GM10248 (cell line): ENCODE data around the gene ABHD2.

Experiments
- CTCF ChIA-PET: fragments of 300-600 bp; sonication (Branson Sonifier 250); formaldehyde crosslinking; extraction: SDS; loops from one replicate; lab custom pipeline; 2021; ENCODE audit warnings: antibody characterized with exemption; lab: Yijun Ruan, JAX
- POLR2A ChIA-PET: fragments of 350-650 bp; sonication (Branson Sonifier 250); formaldehyde crosslinking; extraction: SDS; loops from one replicate; lab custom pipeline; 2020; ENCODE audit warnings: antibody characterized with exemption; lab: Yijun Ruan, JAX
- DNase-seq: peaks from one replicate; pipeline ENCODE4 v3.0.0; 2012; ENCODE audit errors: extremely low spot score
- TF ChIP-seq, protein P1 (sequence below): IDR thresholded peaks from 2 replicates; pipeline ENCODE4 v1.5.1; 2012; ENCODE audit warnings: mild to moderate bottlenecking, low read depth; ENCODE audit errors: extremely low read depth, missing control alignments, control extremely low read depth

The ABHD2 gene

DNA sequence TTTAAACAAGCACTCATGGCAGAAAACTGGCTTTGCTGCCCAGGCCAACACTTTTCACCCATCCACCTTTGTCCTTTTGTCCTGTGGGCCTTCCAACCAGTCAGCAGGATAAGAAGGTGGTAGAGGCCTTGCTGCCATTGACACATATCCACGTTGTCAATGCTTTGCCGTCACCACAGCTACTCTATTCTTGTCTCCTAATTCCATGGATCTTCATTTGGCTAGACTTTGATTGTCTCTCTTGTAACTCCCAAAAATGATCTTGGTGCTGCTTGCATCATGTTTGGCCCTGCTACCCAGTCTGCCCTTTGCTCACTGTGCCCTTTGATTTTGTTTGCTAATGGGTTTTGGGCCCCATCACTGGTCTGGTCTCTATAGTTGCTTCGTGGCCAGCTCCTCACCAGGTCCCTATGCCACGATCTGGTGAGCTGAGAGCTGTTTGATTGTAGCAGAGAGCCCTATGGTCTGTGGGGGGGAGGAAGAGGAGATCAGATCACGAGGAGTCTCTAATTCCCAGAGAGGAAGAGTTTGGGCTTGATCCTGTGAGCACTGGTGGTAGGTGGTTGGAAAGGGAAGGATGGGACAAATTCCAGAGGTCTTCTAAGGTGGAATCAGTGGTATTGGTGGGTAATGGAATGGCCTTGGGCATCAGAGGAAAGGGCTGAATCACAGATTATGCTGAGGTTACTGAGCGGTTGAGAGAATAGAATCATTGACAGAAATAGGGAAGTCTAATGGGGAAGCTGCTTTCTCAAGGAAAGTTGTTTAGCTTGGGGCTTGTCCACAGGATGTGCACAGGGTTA, 40.3 kb downstream of the ABHD2 start:
- DNase-seq, result no peak
- ChIA-PET POLR2A (interaction anchor here (0.6 kb wide), 1 partner anchor 1259 kb away, joined by 3 read pairs; no protein-coding TSS in a partner anchor), CTCF (interaction anchor here (0.6 to 10.4 kb wide), 16 partner anchors 10 to 224 kb away, joined by 3 to 123 read pairs (median 7); partner anchors contain the start of gene ABHD2)
- TF ChIP-seq, protein P1, sequence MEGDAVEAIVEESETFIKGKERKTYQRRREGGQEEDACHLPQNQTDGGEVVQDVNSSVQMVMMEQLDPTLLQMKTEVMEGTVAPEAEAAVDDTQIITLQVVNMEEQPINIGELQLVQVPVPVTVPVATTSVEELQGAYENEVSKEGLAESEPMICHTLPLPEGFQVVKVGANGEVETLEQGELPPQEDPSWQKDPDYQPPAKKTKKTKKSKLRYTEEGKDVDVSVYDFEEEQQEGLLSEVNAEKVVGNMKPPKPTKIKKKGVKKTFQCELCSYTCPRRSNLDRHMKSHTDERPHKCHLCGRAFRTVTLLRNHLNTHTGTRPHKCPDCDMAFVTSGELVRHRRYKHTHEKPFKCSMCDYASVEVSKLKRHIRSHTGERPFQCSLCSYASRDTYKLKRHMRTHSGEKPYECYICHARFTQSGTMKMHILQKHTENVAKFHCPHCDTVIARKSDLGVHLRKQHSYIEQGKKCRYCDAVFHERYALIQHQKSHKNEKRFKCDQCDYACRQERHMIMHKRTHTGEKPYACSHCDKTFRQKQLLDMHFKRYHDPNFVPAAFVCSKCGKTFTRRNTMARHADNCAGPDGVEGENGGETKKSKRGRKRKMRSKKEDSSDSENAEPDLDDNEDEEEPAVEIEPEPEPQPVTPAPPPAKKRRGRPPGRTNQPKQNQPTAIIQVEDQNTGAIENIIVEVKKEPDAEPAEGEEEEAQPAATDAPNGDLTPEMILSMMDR, result no peak

DNA sequence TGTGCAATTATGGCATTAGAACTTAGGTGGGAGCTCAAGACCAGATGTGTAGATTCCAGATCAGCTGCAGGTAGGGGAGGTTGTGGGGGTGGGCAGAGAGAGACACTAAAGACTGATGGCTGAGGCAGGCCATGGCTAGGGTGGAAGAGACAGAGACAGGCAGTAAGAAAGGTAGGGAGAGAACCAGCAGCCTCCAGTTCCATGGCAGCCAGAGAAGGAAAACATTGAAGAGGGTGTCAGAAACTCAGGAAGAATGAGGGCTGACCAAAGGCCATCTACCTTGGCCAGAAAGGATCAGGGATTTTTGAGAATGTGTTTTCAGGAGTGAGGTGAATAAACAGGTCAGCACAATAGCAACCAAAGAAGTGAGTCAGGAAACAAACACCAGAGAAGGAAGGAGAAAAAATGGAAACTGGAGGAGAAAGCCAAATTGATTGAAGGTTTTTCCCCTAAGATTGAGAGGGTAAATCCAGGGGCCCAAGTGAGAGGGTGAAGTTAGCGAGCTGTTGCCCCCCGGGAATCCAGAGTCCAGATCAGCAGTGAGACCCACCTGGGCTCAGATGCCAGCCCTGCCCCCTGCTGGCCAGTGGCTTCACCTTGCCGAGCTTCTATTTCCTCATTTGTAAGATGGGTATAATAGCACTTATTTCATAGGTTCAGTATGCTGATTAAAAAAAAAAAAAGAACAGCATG, 41.0 kb downstream of the ABHD2 start:
- CTCF ChIA-PET, result interaction anchor here (0.6 to 10.4 kb wide), 25 partner anchors 9 to 224 kb away, joined by 3 to 123 read pairs (median 6); partner anchors contain the start of gene ABHD2
- TF ChIP-seq, protein P1, result peak; percentile 65
- peak; percentile 62 for DNase-seq
- POLR2A ChIA-PET, result no interaction called here

DNA sequence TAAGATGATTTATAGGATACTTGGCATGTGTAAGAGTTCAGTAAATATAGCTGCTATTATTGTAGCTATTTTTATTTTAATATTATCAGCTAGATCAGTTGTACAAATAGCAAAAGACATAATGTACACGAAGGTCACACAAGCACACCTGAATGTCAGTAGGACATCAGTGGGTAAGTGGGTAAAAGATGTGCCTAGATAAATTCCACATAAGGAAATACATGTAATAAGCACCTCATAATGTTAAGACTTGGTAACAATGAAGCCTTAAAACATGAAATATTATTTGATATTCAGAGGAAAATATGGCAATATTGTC, 41.5 kb downstream of the ABHD2 start:
- CTCF ChIA-PET, result interaction anchor here (1.0 to 10.4 kb wide), 24 partner anchors 9 to 225 kb away, joined by 3 to 123 read pairs (median 6); partner anchors contain the start of gene ABHD2
- TF ChIP-seq, protein P1, result no peak
- no peak for DNase-seq
- POLR2A ChIA-PET, result no interaction called here

DNA sequence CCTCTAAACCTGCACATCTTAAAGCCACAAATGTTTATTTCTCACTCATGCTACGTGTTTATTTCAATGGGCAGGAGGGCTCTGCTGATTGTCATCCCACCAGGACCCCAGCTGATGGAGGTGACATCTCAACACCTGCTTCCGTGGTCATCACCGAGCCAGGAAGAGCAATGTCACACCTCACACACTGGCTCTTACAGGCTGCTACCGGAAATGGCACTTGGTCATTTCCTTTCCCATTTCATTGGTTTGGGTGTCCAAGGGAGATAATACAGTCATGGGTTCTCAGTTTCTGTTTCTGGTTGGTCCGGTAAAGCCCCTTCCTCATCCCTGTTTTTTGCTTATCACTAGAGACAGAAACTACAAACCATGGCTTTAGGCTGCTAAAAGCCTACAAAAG, 41.9 kb downstream of the ABHD2 start:
- TF ChIP-seq, protein P1, result no peak
- POLR2A ChIA-PET, result no interaction called here

DNA sequence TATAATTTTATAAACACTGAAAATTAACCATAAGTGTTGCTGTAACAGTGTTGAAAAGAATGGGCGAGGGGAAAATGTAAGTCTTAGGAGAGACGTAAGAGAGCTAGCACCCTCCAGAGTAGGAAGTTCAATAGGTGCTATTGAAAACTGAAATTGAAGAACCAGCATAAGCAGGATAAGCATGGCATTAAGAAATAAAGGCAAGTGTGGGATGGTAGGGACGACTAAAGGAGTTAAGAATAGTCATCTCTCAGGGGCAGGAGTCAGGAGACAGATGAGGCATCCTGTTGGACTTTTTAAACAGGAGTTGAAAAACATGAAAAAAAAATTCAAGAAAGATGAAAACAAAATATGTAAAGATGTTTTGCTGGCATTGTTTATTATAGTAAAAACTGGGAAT, 43.5 kb downstream of the ABHD2 start:
- TF ChIP-seq, protein P1, result no peak
- ChIA-PET CTCF (interaction anchor here (1.1 to 10.4 kb wide), 9 partner anchors 8 to 76 kb away, joined by 3 to 123 read pairs (median 12); no protein-coding TSS in a partner anchor), POLR2A (no interaction called here)
- DNase-seq, result no peak

More for the DNA sequence above, 41.9 kb downstream of the ABHD2 start:
- CTCF ChIA-PET, result interaction anchor here (1.0 to 10.4 kb wide), 26 partner anchors 8 to 225 kb away, joined by 3 to 123 read pairs (median 6); partner anchors contain the start of gene ABHD2
- DNase-seq, result peak; percentile 34
